MM.1S (cell line): ENCODE measurements around the gene DRD1.

ENCODE experiments used
- CTCF ChIP-seq: fragments of 300-600 bp; sonication (generic); IDR thresholded peaks from 2 replicates; pipeline ENCODE4 v1.5.1; 2016; ENCODE audit warnings: antibody characterized with exemption, low read length, mixed read lengths
- EZH2phosphoT487 ChIP-seq: fragments of 300-600 bp; sonication (generic); IDR thresholded peaks from 2 replicates; pipeline ENCODE4 v1.6.1; 2018; ENCODE audit warnings: antibody characterized with exemption, low read length

- TF ChIP-seq CTCF (no peak), EZH2phosphoT487 (no peak)
Measured at GRCh38 chr5:175468892-175469291, 24.9 kb upstream of the DRD1 start.
